Measurements from ENCODE around the gene FILIP1L.

GRCh38 chr3:99951701-99952100, 162.6 kb downstream of the FILIP1L start:
- TF ChIP-seq, protein P1, sequence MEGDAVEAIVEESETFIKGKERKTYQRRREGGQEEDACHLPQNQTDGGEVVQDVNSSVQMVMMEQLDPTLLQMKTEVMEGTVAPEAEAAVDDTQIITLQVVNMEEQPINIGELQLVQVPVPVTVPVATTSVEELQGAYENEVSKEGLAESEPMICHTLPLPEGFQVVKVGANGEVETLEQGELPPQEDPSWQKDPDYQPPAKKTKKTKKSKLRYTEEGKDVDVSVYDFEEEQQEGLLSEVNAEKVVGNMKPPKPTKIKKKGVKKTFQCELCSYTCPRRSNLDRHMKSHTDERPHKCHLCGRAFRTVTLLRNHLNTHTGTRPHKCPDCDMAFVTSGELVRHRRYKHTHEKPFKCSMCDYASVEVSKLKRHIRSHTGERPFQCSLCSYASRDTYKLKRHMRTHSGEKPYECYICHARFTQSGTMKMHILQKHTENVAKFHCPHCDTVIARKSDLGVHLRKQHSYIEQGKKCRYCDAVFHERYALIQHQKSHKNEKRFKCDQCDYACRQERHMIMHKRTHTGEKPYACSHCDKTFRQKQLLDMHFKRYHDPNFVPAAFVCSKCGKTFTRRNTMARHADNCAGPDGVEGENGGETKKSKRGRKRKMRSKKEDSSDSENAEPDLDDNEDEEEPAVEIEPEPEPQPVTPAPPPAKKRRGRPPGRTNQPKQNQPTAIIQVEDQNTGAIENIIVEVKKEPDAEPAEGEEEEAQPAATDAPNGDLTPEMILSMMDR (IDR thresholded peaks at IDR 0.05) = no peak
- no peak for TF ChIP-seq POLR2A (IDR thresholded peaks at IDR 0.05)
